PC-3 (cell line): Measurements from ENCODE around the gene SLC39A5. TPM values are rescaled to one million over a fixed set of nuclear protein-coding genes. Genes with fewer than 3 reads are reported as not detected.

Experiments
- ATAC-seq: fragments of 200-7000 bp; cut with Tn5 transposase; 2 replicates; pipeline ENCODE4 v1.9.1; 2020; ENCODE audit warnings: mild to moderate bottlenecking, moderate library complexity
- BruUV-seq: library from RNA; stranded (reverse); fragments of 400-500 nt; replicated peaks from 2 replicates; lab custom pipeline; 2021; lab: Mats Ljungman, UMichigan
- CTCF ChIA-PET: fragments of 300-600 bp; sonication (Branson Sonifier 250); formaldehyde crosslinking; loops from one replicate; lab custom pipeline; 2022; ENCODE audit warnings: antibody characterized with exemption; lab: Charles Lee
- POLR2A ChIA-PET: fragments of 300-600 bp; sonication (Branson Sonifier 250); formaldehyde crosslinking; loops from one replicate; lab custom pipeline; 2022; ENCODE audit warnings: antibody characterized with exemption; ENCODE audit not compliant: unreplicated experiment; lab: Charles Lee
- DNase-seq: peaks from one replicate; pipeline ENCODE4 v3.0.0-alpha.2; 2015
- H2AFZ ChIP-seq: fragments of 300-600 bp; sonication (generic); 2 replicates; pipeline ENCODE4 v1.6.0; 2016; ENCODE audit warnings: antibody characterized with exemption, low read length
- H3F3A ChIP-seq: fragments of 300-600 bp; sonication (generic); one replicate; pipeline ENCODE4 v1.6.0; 2017; ENCODE audit warnings: antibody characterized with exemption, low read length, control low read depth, mild to moderate bottlenecking; ENCODE audit not compliant: unreplicated experiment
- H3K27ac ChIP-seq: fragments of 300-600 bp; sonication (generic); 2 replicates; pipeline ENCODE4 v1.5.1; 2016; ENCODE audit warnings: mild to moderate bottlenecking, low read length
- H3K27me3 ChIP-seq: fragments of 300-600 bp; sonication (generic); 2 replicates; pipeline ENCODE4 v1.6.1; 2016; ENCODE audit warnings: low read length, mixed read lengths
- H3K36me3 ChIP-seq: fragments of 300-600 bp; sonication (generic); 2 replicates; pipeline ENCODE4 v1.6.1; 2016; ENCODE audit warnings: low read depth, mixed run types, low read length, mixed read lengths
- H3K4me1 ChIP-seq: fragments of 300-600 bp; sonication (generic); 2 replicates; pipeline ENCODE4 v1.5.1; 2016; ENCODE audit warnings: low read length; ENCODE audit not compliant: insufficient read depth
- H3K4me2 ChIP-seq: fragments of 300-600 bp; sonication (generic); 2 replicates; pipeline ENCODE4 v1.6.0; 2016; ENCODE audit warnings: low read length
- H3K4me3 ChIP-seq: fragments of 300-600 bp; sonication (generic); 2 replicates; pipeline ENCODE4 v1.5.1; 2016; ENCODE audit warnings: mild to moderate bottlenecking, low read length, mixed read lengths
- H3K79me2 ChIP-seq: fragments of 300-600 bp; sonication (generic); 2 replicates; pipeline ENCODE4 v1.6.1; 2017; ENCODE audit warnings: low read length, mixed read lengths
- H3K9ac ChIP-seq: fragments of 300-600 bp; sonication (generic); 2 replicates; pipeline ENCODE4 v1.6.0; 2016; ENCODE audit warnings: mild to moderate bottlenecking, low read length
- H3K9me2 ChIP-seq: fragments of 300-600 bp; sonication (generic); replicated peaks from 2 replicates; pipeline ENCODE4 v1.6.1; 2016; ENCODE audit warnings: mixed run types, low read length, mixed read lengths
- H3K9me3 ChIP-seq: fragments of 300-600 bp; sonication (generic); 2 replicates; pipeline ENCODE4 v1.6.1; 2016; ENCODE audit warnings: low read length, mixed read lengths
- H4K20me1 ChIP-seq: fragments of 300-600 bp; sonication (generic); 2 replicates; pipeline ENCODE4 v1.6.1; 2016; ENCODE audit warnings: low read length, mixed read lengths
- CTCF ChIP-seq: fragments of 300-600 bp; sonication (generic); conservative IDR thresholded peaks from 2 replicates; pipeline ENCODE4 v1.5.1; 2017; ENCODE audit warnings: antibody characterized with exemption, low read depth, mild to moderate bottlenecking, low read length
- EZH2 ChIP-seq: fragments of 300-600 bp; sonication (generic); IDR thresholded peaks from one replicate; pipeline ENCODE4 v1.6.1; 2017; ENCODE audit warnings: antibody characterized with exemption, mild to moderate bottlenecking, low read length; ENCODE audit not compliant: unreplicated experiment
- EZH2phosphoT487 ChIP-seq: fragments of 300-600 bp; sonication (generic); IDR thresholded peaks from 2 replicates; pipeline ENCODE4 v1.6.1; 2018; ENCODE audit warnings: mild to moderate bottlenecking, antibody characterized with exemption, low read length, borderline replicate concordance
- intact Hi-C: fragments of 100-400 bp; cut with micrococcal nuclease; formaldehyde crosslinking; loops from 2 replicates; pipeline ENCODE4 v1.9.0; 2023
- total RNA-seq: library from RNA; depleted of rRNA; stranded (reverse); fragments of >200 nt; gene quantifications from 2 replicates; pipeline ENCODE4 v1.2.3, GENCODE V29; 2014

SLC39A5 gene
- total RNA-seq, 1 experiment from 2014 or later: 0.18 TPM

GRCh38 chr12:56206452-56207166, 23.2 kb upstream of the SLC39A5 start:
- intact Hi-C loops: loop anchor here (1.0 kb wide), 1 partner anchor 18 kb away; the partner anchor contains the start of gene NABP2

DNA sequence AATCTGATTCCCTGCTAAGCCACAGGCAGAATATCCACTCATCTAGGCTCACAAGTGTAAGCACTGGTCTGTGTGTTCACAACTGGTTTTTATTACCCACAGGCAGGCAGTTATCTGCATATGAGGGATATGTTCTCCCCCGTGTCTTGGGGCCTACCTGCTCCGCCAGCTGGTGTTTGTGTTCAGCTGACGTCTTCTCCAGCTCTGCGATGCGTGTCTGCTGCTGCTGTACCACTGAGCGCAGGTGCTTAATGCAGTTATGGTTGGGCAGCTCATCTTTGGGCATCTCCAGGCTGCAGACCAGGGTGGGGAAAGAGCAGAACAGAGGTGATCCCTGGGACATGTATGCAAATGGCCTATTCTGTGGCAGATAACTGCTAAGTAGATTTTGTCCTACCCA, 21.8 kb upstream of the SLC39A5 start:
- intact Hi-C loops: no loop called here
- POLR2A ChIA-PET: no interaction called here

More at GRCh38 chr12:56206452-56207166, 23.2 kb upstream of the SLC39A5 start:
- H3K27ac ChIP-seq: no peak overlapping the region
- H3K36me3 ChIP-seq: peaks cover 29% of the 10 kb centered on the region
- no peak overlapping the region for H3K4me3 ChIP-seq
- no peaks in the 10 kb centered on the region for H3F3A ChIP-seq
- ATAC-seq (peak; percentile 75), DNase-seq (peak; percentile 64)
- H3K4me2 ChIP-seq: no peak overlapping the region
- BruUV-seq: no TSS peak
- TF ChIP-seq CTCF (peak; percentile 76), EZH2phosphoT487 (no peak), EZH2 (no peak)
- H3K4me1 ChIP-seq: no peaks in the 10 kb centered on the region
- H4K20me1 ChIP-seq: no peaks in the 10 kb centered on the region
- POLR2A ChIA-PET: no interaction called here
- no peak overlapping the region for H3K9ac ChIP-seq
- no peak overlapping the region for H2AFZ ChIP-seq
- H3K27me3 ChIP-seq: no peaks in the 10 kb centered on the region
- CTCF ChIA-PET: interaction anchor here (0.6 to 1.2 kb wide), 6 partner anchors 10 to 79 kb away, joined by 3 to 6 read pairs (median 3); partner anchors contain the start of gene RNF41
- no peaks in the 10 kb centered on the region for H3K79me2 ChIP-seq
- no peaks in the 10 kb centered on the region for H3K9me2 ChIP-seq
- H3K9me3 ChIP-seq: no peaks in the 10 kb centered on the region

More for the DNA sequence above, 21.8 kb upstream of the SLC39A5 start:
- no peak for DNase-seq
- Histone ChIP-seq H3F3A (no peaks in the 10 kb centered on the region), H3K27me3 (no peaks in the 10 kb centered on the region), H2AFZ (no peak overlapping the region), H3K79me2 (no peaks in the 10 kb centered on the region), H3K9me2 (no peaks in the 10 kb centered on the region), H4K20me1 (no peaks in the 10 kb centered on the region), H3K36me3 (peaks cover 40% of the 10 kb centered on the region), H3K9ac (no peak overlapping the region), H3K4me2 (no peak overlapping the region), H3K4me3 (no peak overlapping the region), H3K9me3 (no peaks in the 10 kb centered on the region), H3K27ac (no peak overlapping the region), H3K4me1 (0 out of 2 replicates have a peak, but pooled peaks cover 3% of the 10 kb centered on the region)
- BruUV-seq: no TSS peak
- TF ChIP-seq EZH2 (no peak), CTCF (no peak), EZH2phosphoT487 (no peak)
- CTCF ChIA-PET: no interaction called here
- no peak for ATAC-seq
